H9 (cell line): Measurements from ENCODE around the gene ACSF3. TPM values are rescaled to one million over a fixed set of nuclear protein-coding genes. Genes with fewer than 3 reads are reported as not detected.

Source experiments
- DNase-seq: peaks from one replicate; pipeline ENCODE4 v3.0.0-alpha.2; 2017
- H2AFZ ChIP-seq: one replicate; pipeline ENCODE4 v1.6.1; 2013; ENCODE audit warnings: mild to moderate bottlenecking, low read length, control low read depth, moderate library complexity
- H2AK5ac ChIP-seq: 2 replicates; pipeline ENCODE4 v1.6.1; 2013; ENCODE audit warnings: low read length, control low read depth, mixed read lengths; ENCODE audit not compliant: insufficient read length
- H2BK120ac ChIP-seq: one replicate; pipeline ENCODE4 v1.6.1; 2013; ENCODE audit warnings: low read depth, mild to moderate bottlenecking, low read length, control low read depth, inconsistent platforms; ENCODE audit not compliant: poor library complexity, severe bottlenecking
- H2BK12ac ChIP-seq: 2 replicates; pipeline ENCODE4 v1.6.1; 2013; ENCODE audit warnings: low read length, control low read depth, mixed read lengths, low read depth; ENCODE audit not compliant: insufficient read length
- H2BK15ac ChIP-seq: 2 replicates; pipeline ENCODE4 v1.6.1; 2013; ENCODE audit warnings: low read depth, low read length, control low read depth
- H2BK20ac ChIP-seq: one replicate; pipeline ENCODE4 v1.6.1; 2013; ENCODE audit warnings: low read depth, mild to moderate bottlenecking, low read length, control low read depth, inconsistent platforms; ENCODE audit not compliant: poor library complexity, severe bottlenecking
- H2BK5ac ChIP-seq: 2 replicates; pipeline ENCODE4 v1.6.1; 2013; ENCODE audit warnings: low read length, control low read depth, mixed read lengths; ENCODE audit not compliant: insufficient read length
- H3K14ac ChIP-seq: 2 replicates; pipeline ENCODE4 v1.6.1; 2013; ENCODE audit warnings: low read length, control low read depth; ENCODE audit not compliant: insufficient read depth
- H3K18ac ChIP-seq: 2 replicates; pipeline ENCODE4 v1.6.1; 2013; ENCODE audit warnings: low read depth, mild to moderate bottlenecking, mixed read lengths, low read length, control low read depth; ENCODE audit not compliant: insufficient read length
- H3K23ac ChIP-seq: 2 replicates; pipeline ENCODE4 v1.6.1; 2013; ENCODE audit warnings: low read length, control low read depth, mixed read lengths, low read depth; ENCODE audit not compliant: insufficient read length
- H3K23me2 ChIP-seq: 2 replicates; pipeline ENCODE4 v1.6.1; 2013; ENCODE audit warnings: low read depth, mild to moderate bottlenecking, mixed read lengths, low read length, control low read depth; ENCODE audit not compliant: insufficient read length, poor library complexity, severe bottlenecking
- H3K27ac ChIP-seq: 2 replicates; pipeline ENCODE4 v1.5.1; 2013; ENCODE audit warnings: low read length, control low read depth, mixed read lengths, low read depth; ENCODE audit not compliant: insufficient read length
- H3K27me3 ChIP-seq: 2 replicates; pipeline ENCODE4 v1.6.1; 2013; ENCODE audit warnings: low read length, control low read depth, inconsistent platforms; ENCODE audit not compliant: insufficient read depth
- H3K4ac ChIP-seq: 2 replicates; pipeline ENCODE4 v1.6.1; 2013; ENCODE audit warnings: low read depth, mild to moderate bottlenecking, control low read depth, inconsistent platforms, low read length, moderate library complexity
- H3K4me1 ChIP-seq: 2 replicates; pipeline ENCODE4 v1.6.1; 2013; ENCODE audit warnings: low read length, control low read depth, inconsistent platforms; ENCODE audit not compliant: insufficient read depth
- H3K4me2 ChIP-seq: 2 replicates; pipeline ENCODE4 v1.6.1; 2013; ENCODE audit warnings: low read length, control low read depth, mixed read lengths; ENCODE audit not compliant: insufficient read length, insufficient read depth
- H3K56ac ChIP-seq: 2 replicates; pipeline ENCODE4 v1.6.1; 2013; ENCODE audit warnings: low read depth, mild to moderate bottlenecking, mixed read lengths, low read length, control low read depth; ENCODE audit not compliant: insufficient read length
- H3K79me1 ChIP-seq: 2 replicates; pipeline ENCODE4 v1.6.1; 2013; ENCODE audit warnings: low read depth, mild to moderate bottlenecking, moderate library complexity, low read length, control low read depth, inconsistent platforms; ENCODE audit not compliant: insufficient read depth, poor library complexity, severe bottlenecking
- H3K79me2 ChIP-seq: 2 replicates; pipeline ENCODE4 v1.6.1; 2013; ENCODE audit warnings: low read length, control low read depth, inconsistent platforms; ENCODE audit not compliant: insufficient read depth
- H3K9ac ChIP-seq: 2 replicates; pipeline ENCODE4 v1.6.1; 2013; ENCODE audit warnings: low read length, control low read depth, mixed read lengths; ENCODE audit not compliant: insufficient read length; ENCODE audit errors: extremely low read depth
- H3K9me3 ChIP-seq: one replicate; pipeline ENCODE4 v1.6.1; 2013; ENCODE audit warnings: low read depth, low read length, inconsistent platforms; ENCODE audit not compliant: control insufficient read depth
- H3T11ph ChIP-seq: one replicate; pipeline ENCODE4 v1.6.1; 2013; ENCODE audit warnings: mild to moderate bottlenecking, low read length, control low read depth, inconsistent platforms
- H4K20me1 ChIP-seq: one replicate; pipeline ENCODE4 v1.6.1; 2013; ENCODE audit not compliant: control insufficient read depth, insufficient read length, insufficient read depth
- H4K5ac ChIP-seq: 2 replicates; pipeline ENCODE4 v1.6.1; 2013; ENCODE audit warnings: low read depth, mild to moderate bottlenecking, mixed read lengths, low read length, control low read depth; ENCODE audit not compliant: insufficient read length
- H4K8ac ChIP-seq: replicated peaks from 2 replicates; pipeline ENCODE4 v1.6.1; 2013; ENCODE audit warnings: low read length, control low read depth, mixed read lengths, low read depth; ENCODE audit not compliant: insufficient read length
- H4K91ac ChIP-seq: 2 replicates; pipeline ENCODE4 v1.6.1; 2013; ENCODE audit warnings: low read depth, mild to moderate bottlenecking, moderate library complexity, mixed read lengths, low read length, control low read depth; ENCODE audit not compliant: insufficient read length
- H3K27ac Mint-ChIP-seq, 3 experiments: 2 replicates in 2 of 3; 3 replicates in 1 of 3; pipeline ENCODE4 v1.8.0; 2020 to 2021; ENCODE audit warnings: mixed read lengths in 3 of 3, mild to moderate bottlenecking in 1 of 3, moderate library complexity in 1 of 3
- H3K27me3 Mint-ChIP-seq: 2 replicates; pipeline ENCODE4 v1.8.0; 2021; ENCODE audit warnings: low read depth, mild to moderate bottlenecking, moderate library complexity, mixed read lengths
- H3K36me3 Mint-ChIP-seq, 3 experiments: 2 replicates in 2 of 3; 3 replicates in 1 of 3; pipeline ENCODE4 v1.8.0; 2020 to 2021; ENCODE audit warnings: low read depth in 3 of 3, mixed read lengths in 3 of 3; ENCODE audit not compliant: insufficient read depth in 1 of 3
- H3K4me1 Mint-ChIP-seq, 2 experiments: 2 replicates each; pipeline ENCODE4 v1.8.0; 2020; ENCODE audit warnings: mixed read lengths in 2 of 2
- H3K4me3 Mint-ChIP-seq, 2 experiments: 2 replicates in 1 of 2; 3 replicates in 1 of 2; pipeline ENCODE4 v1.8.0; 2020 to 2021; ENCODE audit warnings: mild to moderate bottlenecking in 2 of 2, mixed read lengths in 2 of 2, moderate library complexity in 1 of 2
- H3K9me3 Mint-ChIP-seq, 2 experiments: 2 replicates in 1 of 2; 3 replicates in 1 of 2; pipeline ENCODE4 v1.8.0; 2020; ENCODE audit warnings: mild to moderate bottlenecking in 2 of 2, mixed read lengths in 2 of 2, moderate library complexity in 1 of 2
- CTCF ChIP-seq: fragments of 200-600 bp; sonication (generic); conservative IDR thresholded peaks from 3 replicates; pipeline ENCODE4 v1.8.0; 2021; ENCODE audit warnings: antibody characterized with exemption, mild to moderate bottlenecking
- WGBS: extraction: QIAGEN DNeasy Blood & Tissue Kit; methylation state at CpG from one replicate; pipeline ENCODE4 v1.1.7; 2013; ENCODE audit warnings: missing lambda C conversion rate, low lambda C conversion rate, mixed read lengths; ENCODE audit not compliant: insufficient read length; ENCODE audit errors: extremely low coverage; 5-methylcytosine and 5-hydroxymethylcytosine counted together
- total RNA-seq: library from RNA; stranded (reverse); gene quantifications from 2 replicates; pipeline ENCODE4 v1.2.1, GENCODE V29; 2021

The ACSF3 gene
- total RNA-seq, 1 experiment from 2014 or later: 31.3 TPM

GRCh38 chr16:89143911-89144675 lies 50.4 kb downstream of the ACSF3 start:
- Histone ChIP-seq H4K20me1 (no peaks in the 10 kb centered on the region), H3K4me2 (no peak overlapping the region), H2BK120ac (no peak overlapping the region), H4K5ac (no peak overlapping the region), H2BK5ac (no peak overlapping the region), H3K56ac (no peak overlapping the region), H3K4me1 (no peaks in the 10 kb centered on the region), H3K27ac (no peak overlapping the region), H4K91ac (no peak overlapping the region), H3K9ac (no peak overlapping the region), H3K14ac (no peak overlapping the region; the same call in 1 of the 2 replicates), H4K8ac (no peak overlapping the region), H3K4ac (no peak overlapping the region), H2BK12ac (no peak overlapping the region), H3K23ac (no peak overlapping the region), H3T11ph (no peak overlapping the region), H2BK20ac (no peak overlapping the region), H3K79me2 (no peaks in the 10 kb centered on the region), H3K27me3 (no peaks in the 10 kb centered on the region), H3K9me3 (peaks cover under 1% of the 10 kb centered on the region), H2AFZ (no peak overlapping the region), H2AK5ac (no peak overlapping the region), H2BK15ac (no peak overlapping the region), H3K23me2 (no peaks in the 10 kb centered on the region), H3K18ac (no peak overlapping the region), H3K79me1 (no peaks in the 10 kb centered on the region)
- no peak for DNase-seq
- no peak overlapping the region for H3K4me3 Mint-ChIP-seq
- H3K9me3 Mint-ChIP-seq: peaks cover 5 to 13% of the 10 kb centered on the region in 2 experiments; a peak in 4 of 5 replicates
- H3K27me3 Mint-ChIP-seq: no peaks in the 10 kb centered on the region; the same call in 1 of the 2 replicates
- WGBS: no CpG with 5 or more reads among the region's 22 CpGs
- peak overlapping the region in 1 of 3 experiments; percentile 17; a peak in 2 of 7 replicates for H3K27ac Mint-ChIP-seq
- H3K36me3 Mint-ChIP-seq: peaks cover 19 to 39% (median 37%) of the 10 kb centered on the region in 3 experiments
- TF ChIP-seq CTCF: no peak
- no peaks in the 10 kb centered on the region for H3K4me1 Mint-ChIP-seq
